Measurements from ENCODE around the gene CNOT6.

CNOT6 gene

DNA sequence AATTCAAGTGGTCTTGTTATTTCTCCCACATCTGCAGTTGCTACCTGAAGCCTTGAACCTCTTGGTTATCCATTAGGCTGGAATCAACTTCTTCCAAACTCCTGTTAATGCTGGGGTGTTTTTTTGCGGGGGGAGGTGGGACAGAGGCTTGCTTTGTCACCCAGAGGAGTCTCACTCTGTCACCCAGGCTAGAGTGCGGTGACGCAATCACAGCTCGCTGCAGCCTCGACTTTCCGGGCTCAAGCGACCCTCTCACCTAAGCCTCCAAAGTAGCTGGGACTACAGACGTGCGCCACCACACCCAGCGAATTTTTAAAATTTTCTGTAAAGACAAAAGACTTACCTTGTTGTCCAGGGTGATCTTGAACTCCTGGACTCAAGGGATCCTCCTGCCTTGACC lies 92.7 kb downstream of the CNOT6 start:
- no peak for DNase-seq
- H3K27ac Mint-ChIP-seq, result no peak overlapping the region
- H3K36me3 Mint-ChIP-seq, result no peaks in the 10 kb centered on the region
- peaks cover 4% of the 10 kb centered on the region in 2 donors for H3K9me3 Mint-ChIP-seq
- peaks cover 18 to 28% of the 10 kb centered on the region in 2 donors for H3K27me3 Mint-ChIP-seq
- no peak overlapping the region for H3K4me3 Mint-ChIP-seq
- no peaks in the 10 kb centered on the region for H3K4me1 Mint-ChIP-seq
- no peak for ATAC-seq (replicated peaks)

DNA sequence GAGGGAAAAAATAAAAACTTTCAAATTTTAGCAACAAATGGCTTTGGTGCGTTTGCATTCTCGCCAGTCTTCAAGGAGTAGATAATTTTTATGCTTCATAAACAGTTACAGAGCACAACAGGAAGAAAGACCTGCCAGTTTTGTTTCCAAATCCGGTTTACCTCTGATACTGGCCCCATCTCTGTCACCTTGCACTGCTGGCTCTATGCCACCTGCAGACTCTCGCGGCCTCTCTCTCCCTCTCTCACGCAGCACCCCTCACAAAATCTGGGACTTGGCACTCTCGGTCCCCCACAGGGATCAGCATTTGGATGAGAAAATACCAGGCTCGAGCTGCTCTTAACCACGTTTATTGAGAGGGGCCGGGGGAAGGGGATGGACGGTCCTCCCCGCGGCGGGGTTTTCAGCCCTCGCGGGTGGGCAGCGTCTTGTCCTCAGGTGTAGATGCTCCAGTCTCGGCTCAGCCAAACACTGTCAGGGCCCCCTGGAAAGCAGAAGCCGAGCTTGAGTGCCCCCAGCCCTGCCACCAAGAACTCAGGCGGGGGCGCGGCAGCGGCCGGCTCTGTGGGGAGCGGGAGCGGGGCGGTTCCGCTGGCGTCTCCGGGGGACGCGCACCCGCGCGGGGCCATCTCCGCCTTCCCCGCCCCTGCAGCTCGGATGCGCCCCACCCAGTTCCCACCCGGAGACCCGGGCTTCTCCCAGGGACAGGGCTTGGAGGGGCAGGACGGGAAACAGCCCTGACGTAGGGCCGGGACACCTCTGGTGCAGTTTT lies 95.8 kb downstream of the CNOT6 start:
- H3K9me3 Mint-ChIP-seq, result peaks cover 0 to under 1% of the 10 kb centered on the region in 2 donors
- ATAC-seq (replicated peaks), result no peak
- no peaks in the 10 kb centered on the region for H3K36me3 Mint-ChIP-seq
- no peak for DNase-seq
- peaks cover 43 to 50% of the 10 kb centered on the region in 2 donors for H3K27me3 Mint-ChIP-seq
- H3K4me3 Mint-ChIP-seq, result no peak overlapping the region
- peaks cover 0 to 3% of the 10 kb centered on the region in 2 donors for H3K4me1 Mint-ChIP-seq
- H3K27ac Mint-ChIP-seq, result no peak overlapping the region

DNA sequence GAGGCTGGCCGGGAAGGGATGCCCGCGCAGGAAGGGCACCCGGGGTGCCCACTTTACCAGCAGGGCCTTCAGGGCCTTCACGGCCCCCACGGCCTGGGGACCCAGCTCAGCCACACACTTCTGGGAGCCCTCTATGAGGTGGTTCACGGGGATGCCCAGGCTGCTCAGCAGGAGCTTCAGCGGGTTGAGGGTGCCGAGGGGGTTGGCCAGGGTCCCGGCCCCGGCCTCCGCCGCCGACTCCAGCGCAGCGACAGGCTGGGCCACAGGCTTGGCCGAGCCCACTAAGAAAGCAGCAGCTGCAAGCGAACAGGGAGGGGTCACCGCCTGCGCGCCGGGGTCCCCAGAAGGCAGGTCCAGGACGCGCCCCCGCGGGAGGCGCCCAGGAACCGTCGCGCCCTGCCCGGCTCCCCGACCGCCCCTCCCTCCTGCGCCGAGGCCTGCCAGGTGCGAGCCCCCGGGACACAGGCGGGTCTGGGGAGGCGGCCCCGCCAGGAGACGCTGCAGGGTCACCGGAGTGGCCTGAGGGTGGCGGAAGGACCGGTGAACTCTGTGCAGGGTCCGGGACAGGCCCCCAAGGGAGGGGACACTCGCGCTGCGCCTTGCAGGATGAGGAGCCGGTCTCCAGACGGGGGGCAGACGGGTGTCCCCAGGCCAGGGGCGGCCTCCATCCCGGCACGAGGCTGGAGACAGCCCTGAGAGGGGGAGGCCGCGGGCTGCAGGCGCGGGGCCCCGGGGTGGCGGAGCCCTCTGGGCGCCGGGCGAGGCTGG lies 96.5 kb downstream of the CNOT6 start:
- Mint-ChIP-seq H3K36me3 (no peaks in the 10 kb centered on the region), H3K4me3 (no peak overlapping the region), H3K27ac (no peak overlapping the region), H3K27me3 (peaks cover 43 to 50% of the 10 kb centered on the region in 2 donors), H3K4me1 (peaks cover 0 to 3% of the 10 kb centered on the region in 2 donors), H3K9me3 (peaks cover 0 to 2% of the 10 kb centered on the region in 2 donors)
- ATAC-seq (replicated peaks) (no peak), DNase-seq (no peak)

DNA sequence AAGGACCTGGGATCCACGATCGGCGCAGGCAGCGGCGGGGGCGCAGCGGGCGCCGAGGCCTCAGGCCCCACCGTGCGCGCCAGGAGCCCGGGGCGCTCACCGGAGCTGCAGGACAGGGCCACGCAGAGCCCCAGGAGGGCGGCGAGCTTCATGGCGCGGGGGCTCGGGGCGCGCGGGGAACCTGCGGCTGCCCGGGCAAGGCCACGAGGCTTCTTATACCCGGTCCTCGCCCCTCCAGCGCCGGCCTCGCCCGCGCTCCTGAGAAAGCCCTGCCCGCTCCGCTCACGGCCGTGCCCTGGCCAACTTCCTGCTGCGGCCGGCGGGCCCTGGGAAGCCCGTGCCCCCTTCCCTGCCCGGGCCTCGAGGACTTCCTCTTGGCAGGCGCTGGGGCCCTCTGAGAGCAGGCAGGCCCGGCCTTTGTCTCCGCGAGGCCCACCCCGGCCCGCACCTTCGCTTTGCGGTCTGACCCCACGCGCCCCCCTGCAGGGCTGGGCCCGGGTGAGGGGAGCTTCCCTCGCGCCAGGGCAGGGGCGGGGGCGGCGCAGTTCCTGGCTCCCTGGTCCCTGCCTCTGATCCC lies 97.2 kb downstream of the CNOT6 start, which contains the start of gene SCGB3A1:
Gene SCGB3A1, minus strand, starts transcription at position 189 of the 577 bp plus-strand sequence. Its CDS starts 37 bp downstream, at position 152.
- peaks cover 0 to 3% of the 10 kb centered on the region in 2 donors for H3K4me1 Mint-ChIP-seq
- H3K27ac Mint-ChIP-seq, result no peak within 1 kb of the TSS
- no peaks in the 10 kb centered on the region for H3K36me3 Mint-ChIP-seq
- H3K4me3 Mint-ChIP-seq, result no peak within 1 kb of the TSS
- H3K9me3 Mint-ChIP-seq, result peaks cover 0 to 2% of the 10 kb centered on the region in 2 donors
- H3K27me3 Mint-ChIP-seq, result peaks cover 43 to 50% of the 10 kb centered on the region in 2 donors
- ATAC-seq (replicated peaks) (no peak), DNase-seq (no peak)

DNA sequence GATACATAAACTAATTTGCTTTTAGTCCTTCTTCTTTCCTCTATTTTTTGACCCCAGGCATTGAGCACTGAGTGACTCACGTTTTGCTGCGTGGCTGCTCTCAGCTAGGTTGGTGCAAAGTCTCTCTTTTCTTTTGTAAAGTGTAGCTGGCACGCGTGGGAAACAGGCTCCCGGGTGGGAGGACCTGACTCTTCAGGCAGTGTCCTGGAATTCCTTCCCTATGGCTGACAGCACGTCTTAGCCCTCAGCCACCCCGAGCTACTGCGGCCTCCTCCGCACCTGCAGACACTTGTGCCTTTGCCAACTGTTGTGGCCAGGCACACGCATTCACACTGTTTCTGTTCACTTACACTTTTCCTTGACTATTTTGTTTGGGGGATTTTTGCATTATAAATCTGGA lies 98.0 kb downstream of the CNOT6 start:
- H3K4me3 Mint-ChIP-seq, result no peak overlapping the region
- ATAC-seq (replicated peaks) (no peak), DNase-seq (no peak)
- peaks cover 43 to 50% of the 10 kb centered on the region in 2 donors for H3K27me3 Mint-ChIP-seq
- no peak overlapping the region for H3K27ac Mint-ChIP-seq
- H3K4me1 Mint-ChIP-seq, result peaks cover 0 to 3% of the 10 kb centered on the region in 2 donors
- no peaks in the 10 kb centered on the region for H3K36me3 Mint-ChIP-seq
- H3K9me3 Mint-ChIP-seq, result peaks cover 0 to 2% of the 10 kb centered on the region in 2 donors

DNA sequence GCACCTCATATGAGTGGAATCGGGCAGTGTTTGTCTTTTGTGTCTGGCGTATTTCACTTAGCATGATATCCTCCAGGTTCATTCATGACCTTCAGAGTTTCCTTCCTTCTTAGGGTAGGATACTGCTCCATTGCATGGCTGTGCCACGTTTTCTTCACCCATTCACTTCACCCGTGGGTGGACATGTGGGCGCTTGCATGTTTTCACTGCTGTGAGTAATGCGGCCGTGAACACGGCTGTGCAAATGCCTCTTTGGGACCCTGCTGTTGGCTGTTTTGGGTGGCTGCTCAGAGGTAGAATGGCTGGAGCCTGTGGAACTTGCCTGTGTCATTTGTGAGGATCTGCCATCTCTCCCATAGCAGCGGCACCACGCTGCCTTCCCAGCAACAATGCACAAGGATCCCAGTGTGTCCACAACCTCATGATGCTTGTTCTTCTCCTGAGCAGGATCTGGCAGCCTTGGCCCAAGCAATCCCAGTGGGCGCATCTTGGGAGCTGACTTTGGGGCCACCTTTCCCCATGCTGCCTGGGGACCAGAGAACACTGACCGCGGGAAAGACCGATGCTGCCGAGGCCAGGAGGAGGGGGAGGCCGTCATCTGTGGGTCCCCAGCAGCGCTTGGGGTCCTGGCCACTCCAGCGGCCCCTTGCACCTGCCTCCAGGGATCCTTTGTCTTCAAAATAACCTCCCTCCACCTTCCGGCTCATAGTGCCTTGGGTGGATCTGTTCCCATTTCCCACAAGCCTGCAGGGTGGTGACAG lies 99.4 kb downstream of the CNOT6 start:
- Mint-ChIP-seq H3K9me3 (peaks cover 0 to 2% of the 10 kb centered on the region in 2 donors), H3K27ac (no peak overlapping the region), H3K4me1 (peaks cover 0 to 3% of the 10 kb centered on the region in 2 donors), H3K36me3 (no peaks in the 10 kb centered on the region), H3K4me3 (no peak overlapping the region), H3K27me3 (peaks cover 37 to 45% of the 10 kb centered on the region in 2 donors)
- ATAC-seq (replicated peaks) (no peak), DNase-seq (no peak)

- no peak for DNase-seq
- Mint-ChIP-seq H3K27me3 (peaks cover 30 to 36% of the 10 kb centered on the region in 2 donors), H3K9me3 (peaks cover 0 to 2% of the 10 kb centered on the region in 2 donors), H3K4me1 (peaks cover 0 to 3% of the 10 kb centered on the region in 2 donors), H3K4me3 (no peak overlapping the region), H3K36me3 (no peaks in the 10 kb centered on the region), H3K27ac (no peak overlapping the region)
- no peak for ATAC-seq (replicated peaks)
Observed at GRCh38 chr5:180594311-180595045, 100.3 kb downstream of the CNOT6 start.

- no peak for ATAC-seq (replicated peaks)
- Mint-ChIP-seq H3K9me3 (peaks cover 0 to 2% of the 10 kb centered on the region in 2 donors), H3K27me3 (peaks cover 26 to 31% of the 10 kb centered on the region in 2 donors), H3K36me3 (no peaks in the 10 kb centered on the region), H3K4me1 (peaks cover 0 to 3% of the 10 kb centered on the region in 2 donors), H3K27ac (no peak overlapping the region), H3K4me3 (no peak overlapping the region)
- DNase-seq, result no peak
Observed at GRCh38 chr5:180595046-180595379, 100.8 kb downstream of the CNOT6 start.

DNA sequence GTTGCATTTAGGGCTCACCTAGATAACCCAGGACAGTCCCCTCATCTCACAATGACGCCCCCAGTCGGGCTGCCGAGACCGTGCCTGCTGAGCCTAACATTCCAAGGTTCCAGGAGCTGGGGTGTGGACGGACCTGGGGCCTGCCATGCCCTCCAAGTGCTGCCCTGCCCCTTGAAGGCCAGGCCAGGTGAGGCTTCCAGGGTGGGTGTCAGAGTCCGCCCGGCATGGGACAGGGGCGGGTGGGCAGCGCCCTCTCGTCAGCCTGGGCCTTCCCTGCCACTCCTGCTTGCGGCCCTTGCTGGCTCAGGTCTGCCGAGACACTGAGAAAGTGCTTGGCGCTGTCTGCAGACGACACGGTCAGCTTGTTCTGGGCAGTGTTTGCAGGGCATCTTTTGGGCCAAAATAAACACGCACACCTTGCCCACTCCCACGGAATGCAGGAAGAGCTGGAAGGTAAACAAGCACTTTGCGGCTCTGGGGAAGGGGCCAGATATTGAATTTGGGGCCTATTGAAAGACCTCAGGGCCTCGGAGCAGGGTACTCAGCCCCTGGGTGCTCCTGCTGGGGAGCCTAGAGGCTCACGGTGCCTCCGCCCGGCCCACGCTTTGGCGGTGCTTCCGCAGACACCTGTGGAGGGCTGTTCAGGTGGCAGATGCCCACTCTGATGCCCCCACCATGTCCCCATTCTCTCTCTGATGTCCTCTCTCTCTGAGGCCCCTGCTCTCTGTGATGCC lies 101.4 kb downstream of the CNOT6 start:
- no peaks in the 10 kb centered on the region for H3K36me3 Mint-ChIP-seq
- H3K4me3 Mint-ChIP-seq, result no peak overlapping the region
- no peak overlapping the region for H3K27ac Mint-ChIP-seq
- H3K27me3 Mint-ChIP-seq, result peaks cover 26 to 30% of the 10 kb centered on the region in 2 donors
- DNase-seq, result no peak
- peaks cover 0 to 2% of the 10 kb centered on the region in 2 donors for H3K9me3 Mint-ChIP-seq
- ATAC-seq (replicated peaks), result no peak
- peaks cover 0 to 3% of the 10 kb centered on the region in 2 donors for H3K4me1 Mint-ChIP-seq

- Mint-ChIP-seq H3K27ac (no peak overlapping the region), H3K27me3 (peaks cover 24 to 30% of the 10 kb centered on the region in 2 donors)
Observed at GRCh38 chr5:180596115-180596667, 102.0 kb downstream of the CNOT6 start.

GRCh38 chr5:180596668-180597231 lies 102.6 kb downstream of the CNOT6 start:
- DNase-seq, result no peak
- Mint-ChIP-seq H3K27me3 (peaks cover 24 to 30% of the 10 kb centered on the region in 2 donors), H3K4me3 (no peak overlapping the region), H3K27ac (no peak overlapping the region), H3K36me3 (no peaks in the 10 kb centered on the region), H3K9me3 (peaks cover 0 to 2% of the 10 kb centered on the region in 2 donors), H3K4me1 (peaks cover 0 to 3% of the 10 kb centered on the region in 2 donors)
- no peak for ATAC-seq (replicated peaks)

More at GRCh38 chr5:180596115-180596667, 102.0 kb downstream of the CNOT6 start:
- no peak overlapping the region for H3K4me3 Mint-ChIP-seq
- H3K4me1 Mint-ChIP-seq, result peaks cover 0 to 3% of the 10 kb centered on the region in 2 donors
- H3K36me3 Mint-ChIP-seq, result no peaks in the 10 kb centered on the region
- peaks cover 0 to 2% of the 10 kb centered on the region in 2 donors for H3K9me3 Mint-ChIP-seq
- ATAC-seq (replicated peaks) (no peak), DNase-seq (no peak)

DNA sequence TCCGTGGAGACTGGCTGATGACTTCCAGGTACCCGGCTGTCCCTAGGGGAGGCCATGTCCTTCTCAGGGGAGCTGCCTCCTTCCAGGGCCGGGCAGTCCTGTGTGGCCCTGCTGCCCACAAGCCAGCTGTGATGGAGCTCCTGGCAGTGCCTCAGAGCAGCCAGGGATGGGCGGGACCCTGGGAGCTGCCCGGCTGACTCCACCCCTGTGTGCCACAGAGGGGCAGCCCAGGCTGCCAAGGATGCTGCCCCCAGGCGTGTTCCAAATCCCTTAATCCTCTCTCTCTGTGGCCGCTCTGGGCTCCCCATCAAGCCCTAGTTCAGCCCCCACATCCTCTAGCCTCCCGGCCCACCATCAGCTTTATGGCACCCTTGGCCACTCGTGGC lies 104.1 kb downstream of the CNOT6 start:
- DNase-seq, result no peak
- H3K36me3 Mint-ChIP-seq, result no peaks in the 10 kb centered on the region
- H3K27ac Mint-ChIP-seq, result no peak overlapping the region

More for the DNA sequence above, 104.1 kb downstream of the CNOT6 start:
- Mint-ChIP-seq H3K27me3 (peaks cover 8 to 16% of the 10 kb centered on the region in 2 donors), H3K9me3 (peaks cover 0 to 2% of the 10 kb centered on the region in 2 donors), H3K4me1 (no peaks in the 10 kb centered on the region), H3K4me3 (no peak overlapping the region)
- ATAC-seq (replicated peaks), result no peak
